Measurements from ENCODE around the gene PRTFDC1. TPM values are rescaled to one million over a fixed set of nuclear protein-coding genes. Genes with fewer than 3 reads are reported as not detected.

The PRTFDC1 gene
- total RNA-seq, 4 donors from 2014 or later = 0.15 to 2.2 (median 1.8) TPM

- H3K36me3 ChIP-seq = no peaks in the 10 kb centered on the region
- TF ChIP-seq, protein P1, sequence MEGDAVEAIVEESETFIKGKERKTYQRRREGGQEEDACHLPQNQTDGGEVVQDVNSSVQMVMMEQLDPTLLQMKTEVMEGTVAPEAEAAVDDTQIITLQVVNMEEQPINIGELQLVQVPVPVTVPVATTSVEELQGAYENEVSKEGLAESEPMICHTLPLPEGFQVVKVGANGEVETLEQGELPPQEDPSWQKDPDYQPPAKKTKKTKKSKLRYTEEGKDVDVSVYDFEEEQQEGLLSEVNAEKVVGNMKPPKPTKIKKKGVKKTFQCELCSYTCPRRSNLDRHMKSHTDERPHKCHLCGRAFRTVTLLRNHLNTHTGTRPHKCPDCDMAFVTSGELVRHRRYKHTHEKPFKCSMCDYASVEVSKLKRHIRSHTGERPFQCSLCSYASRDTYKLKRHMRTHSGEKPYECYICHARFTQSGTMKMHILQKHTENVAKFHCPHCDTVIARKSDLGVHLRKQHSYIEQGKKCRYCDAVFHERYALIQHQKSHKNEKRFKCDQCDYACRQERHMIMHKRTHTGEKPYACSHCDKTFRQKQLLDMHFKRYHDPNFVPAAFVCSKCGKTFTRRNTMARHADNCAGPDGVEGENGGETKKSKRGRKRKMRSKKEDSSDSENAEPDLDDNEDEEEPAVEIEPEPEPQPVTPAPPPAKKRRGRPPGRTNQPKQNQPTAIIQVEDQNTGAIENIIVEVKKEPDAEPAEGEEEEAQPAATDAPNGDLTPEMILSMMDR (IDR thresholded peaks at IDR 0.05) = no peak
- TF ChIP-seq POLR2A (IDR thresholded peaks at IDR 0.05) = no peak
- intact Hi-C loops (cut with DNase I) = no loop called here
- no peak for DNase-seq
- H3K4me3 ChIP-seq = no peak overlapping the region
- no peaks in the 10 kb centered on the region for H3K9me3 ChIP-seq
- H3K27ac ChIP-seq = no peak overlapping the region
- peaks cover 0 to 11% (median 5%) of the 10 kb centered on the region in 3 donors for H3K4me1 ChIP-seq
- H3K27me3 ChIP-seq = no peaks in the 10 kb centered on the region
Measured at GRCh38 chr10:24917979-24918378, 34.4 kb downstream of the PRTFDC1 start.

- no peak for DNase-seq
- intact Hi-C loops (cut with DNase I) = no loop called here
Measured at GRCh38 chr10:24917493-24917892, 34.9 kb downstream of the PRTFDC1 start.

DNA sequence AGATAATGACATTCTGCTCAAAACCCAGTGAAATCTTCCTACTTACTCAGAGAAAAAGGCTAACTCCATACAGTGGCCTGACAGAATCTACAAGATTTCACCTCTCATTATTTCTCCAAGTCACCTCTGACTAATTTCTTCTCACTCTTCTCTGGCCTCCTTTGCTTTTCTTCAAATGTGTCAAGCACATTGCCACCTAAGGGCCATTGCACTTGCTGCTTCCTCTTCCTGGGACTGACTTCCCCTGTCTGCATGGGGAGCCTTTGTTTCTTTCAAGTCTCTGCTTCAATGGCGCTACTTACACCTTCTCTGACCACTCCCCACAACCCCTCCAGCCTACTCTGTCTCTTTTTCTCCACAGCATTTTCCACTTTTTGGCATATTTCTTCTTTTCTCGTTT, 36.0 kb downstream of the PRTFDC1 start:
- H3K9me3 ChIP-seq = no peaks in the 10 kb centered on the region
- no peaks in the 10 kb centered on the region for H3K36me3 ChIP-seq
- no peak overlapping the region for H3K4me3 ChIP-seq
- intact Hi-C loops (cut with DNase I) = no loop called here
- peaks cover 3 to 8% (median 3%) of the 10 kb centered on the region in 3 donors for H3K4me1 ChIP-seq
- no peak overlapping the region for H3K27ac ChIP-seq
- DNase-seq = no peak
- WGBS, 2 donors = 79 to 93% methylated on average over 2 of the region's 2 CpGs
- TF ChIP-seq, protein P1 (IDR thresholded peaks at IDR 0.05) = no peak
- TF ChIP-seq POLR2A (IDR thresholded peaks at IDR 0.05) = no peak
- no peaks in the 10 kb centered on the region for H3K27me3 ChIP-seq

More at GRCh38 chr10:24917493-24917892, 34.9 kb downstream of the PRTFDC1 start:
- 92 to 100% methylated on average over 3 of the region's 3 CpGs for WGBS, 2 donors
- H3K4me3 ChIP-seq = no peak overlapping the region
- peaks cover 0 to 11% (median 5%) of the 10 kb centered on the region in 3 donors for H3K4me1 ChIP-seq
- no peaks in the 10 kb centered on the region for H3K9me3 ChIP-seq
- TF ChIP-seq POLR2A (IDR thresholded peaks at IDR 0.05) = no peak
- TF ChIP-seq, protein P1 (IDR thresholded peaks at IDR 0.05) = no peak
- H3K27ac ChIP-seq = no peak overlapping the region
- H3K36me3 ChIP-seq = no peaks in the 10 kb centered on the region
- no peaks in the 10 kb centered on the region for H3K27me3 ChIP-seq

DNA sequence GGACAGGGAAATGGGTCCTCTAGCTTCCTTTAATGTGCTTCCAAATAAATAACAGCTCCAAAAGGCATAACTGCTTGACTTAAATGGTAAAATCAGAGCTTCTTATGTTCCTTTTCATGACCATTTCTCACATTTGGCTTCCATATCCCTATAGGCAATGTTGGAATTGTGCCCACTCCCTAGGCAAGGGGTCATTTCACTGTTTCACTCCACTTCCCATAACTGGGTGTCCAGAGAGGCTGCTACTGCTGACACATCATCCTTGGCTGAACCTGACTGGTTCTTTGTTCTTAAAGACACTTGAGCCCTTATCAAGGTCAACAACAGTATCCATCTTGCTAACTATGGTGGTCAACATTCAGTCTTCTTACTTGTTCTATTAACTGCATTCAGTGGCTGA, 37.1 kb downstream of the PRTFDC1 start:
- H3K27me3 ChIP-seq = no peaks in the 10 kb centered on the region
- no peaks in the 10 kb centered on the region for H3K36me3 ChIP-seq
- peaks cover 0 to 3% (median 3%) of the 10 kb centered on the region in 3 donors for H3K4me1 ChIP-seq
- no peaks in the 10 kb centered on the region for H3K9me3 ChIP-seq
- DNase-seq = no peak
- no peak overlapping the region for H3K27ac ChIP-seq
- TF ChIP-seq POLR2A (IDR thresholded peaks at IDR 0.05) = no peak
- TF ChIP-seq, protein P1 (IDR thresholded peaks at IDR 0.05) = no peak
- no peak overlapping the region for H3K4me3 ChIP-seq
- intact Hi-C loops (cut with DNase I) = no loop called here

DNA sequence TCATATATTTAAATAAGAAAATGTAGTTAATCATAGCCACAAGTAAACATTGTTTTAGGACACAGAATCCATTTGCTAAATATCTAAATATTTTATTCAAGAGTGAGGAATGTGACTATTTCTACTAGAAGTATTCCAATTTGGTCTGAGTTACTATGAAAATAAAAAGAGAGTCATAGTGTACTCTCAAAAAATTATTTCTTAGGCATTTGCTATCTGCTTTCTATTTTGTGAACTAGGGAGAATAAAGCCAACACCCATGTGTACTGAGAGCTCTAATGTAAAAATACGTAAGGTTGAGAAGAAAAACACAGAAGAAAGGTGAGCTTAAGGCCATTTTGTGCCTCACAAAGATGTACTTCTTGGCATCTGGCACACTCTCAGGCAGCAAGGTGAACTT, 38.3 kb downstream of the PRTFDC1 start:
- Histone ChIP-seq H3K4me1 (peaks cover 0 to 3% (median 3%) of the 10 kb centered on the region in 3 donors), H3K27me3 (no peaks in the 10 kb centered on the region), H3K36me3 (no peaks in the 10 kb centered on the region), H3K4me3 (no peak overlapping the region), H3K9me3 (no peaks in the 10 kb centered on the region), H3K27ac (no peak overlapping the region)
- TF ChIP-seq POLR2A (IDR thresholded peaks at IDR 0.05) = no peak
- TF ChIP-seq, protein P1 (IDR thresholded peaks at IDR 0.05) = no peak
- 82 to 86% methylated on average over 1 of the region's 1 CpG for WGBS, 2 donors
- no peak for DNase-seq
- intact Hi-C loops (cut with DNase I) = no loop called here

All from esophagus squamous epithelium (tissue), 5 donors.